Muscle of back (tissue), 11 donors: Measurements from ENCODE around the gene NOTCH1. TPM values are rescaled to one million over a fixed set of nuclear protein-coding genes. Genes with fewer than 3 reads are reported as not detected.

Source experiments
- DNase-seq, 3 donors: peaks; one replicate each; pipeline versions ENCODE4 v3.0.0 to v3.0.0-alpha.2; 2013
- polyA plus RNA-seq, 10 donors: library from polyadenylated mRNA; unstranded; fragments of 120-200 nt; gene quantifications; one replicate each; pipeline ENCODE4 v1.2.1, GENCODE V29; 2013; ENCODE audit not compliant: insufficient read length in 10 of 10

The NOTCH1 gene
- polyA plus RNA-seq, 10 donors = 16.5 to 34.7 (median 21.4) TPM

DNA sequence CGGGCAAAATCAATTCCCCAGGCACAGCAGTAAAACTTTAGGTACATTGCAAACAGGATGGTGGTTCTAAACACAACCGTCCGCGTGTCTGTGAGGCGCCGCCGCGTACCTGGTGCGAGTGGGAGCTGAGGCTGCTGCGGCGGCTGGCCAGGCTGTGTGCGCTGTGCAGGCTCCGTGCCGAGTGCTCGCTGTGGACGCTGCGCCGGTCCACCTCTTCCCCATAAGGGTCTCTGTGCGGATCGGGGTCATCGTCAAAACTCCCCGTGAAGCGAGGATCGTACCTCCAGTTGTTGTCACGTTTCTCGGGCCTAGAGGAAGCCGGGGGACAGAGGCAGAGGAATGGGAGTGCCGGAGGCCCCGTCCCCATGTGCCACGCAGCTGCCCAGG lies 79.7 kb downstream of the NOTCH1 start:
- no peak for DNase-seq

DNA sequence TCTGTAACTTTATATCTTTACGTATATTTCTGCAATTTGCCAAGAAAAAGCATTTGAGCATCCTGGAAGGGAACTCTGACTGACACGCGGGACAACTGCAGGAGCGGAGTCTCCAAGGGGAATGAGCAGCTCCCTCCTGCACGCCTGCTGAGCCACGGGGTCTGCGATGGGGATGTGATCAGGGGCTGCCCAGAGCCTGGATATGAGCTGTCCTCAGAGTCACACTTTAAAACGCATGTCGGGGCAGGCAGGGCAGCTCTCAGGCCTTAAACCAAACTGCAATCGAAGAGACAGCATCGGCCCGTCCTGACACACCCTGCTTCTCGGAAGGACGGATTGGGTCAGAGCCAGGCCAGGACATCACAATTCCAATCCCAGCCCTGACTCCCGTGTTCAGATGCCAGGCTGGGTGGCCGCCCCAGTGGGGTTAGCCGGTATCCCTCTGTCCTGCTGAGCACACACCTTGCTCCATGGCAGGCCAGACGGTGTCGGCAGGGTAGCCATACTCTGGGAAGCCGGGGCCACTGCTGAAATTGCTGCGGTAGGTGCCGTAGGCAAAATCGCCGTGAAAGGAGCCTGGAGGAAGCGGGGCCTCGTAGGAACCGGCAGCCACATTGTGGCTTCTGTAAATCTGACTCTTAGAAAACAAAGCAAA lies 80.2 kb downstream of the NOTCH1 start:
- no peak for DNase-seq

DNA sequence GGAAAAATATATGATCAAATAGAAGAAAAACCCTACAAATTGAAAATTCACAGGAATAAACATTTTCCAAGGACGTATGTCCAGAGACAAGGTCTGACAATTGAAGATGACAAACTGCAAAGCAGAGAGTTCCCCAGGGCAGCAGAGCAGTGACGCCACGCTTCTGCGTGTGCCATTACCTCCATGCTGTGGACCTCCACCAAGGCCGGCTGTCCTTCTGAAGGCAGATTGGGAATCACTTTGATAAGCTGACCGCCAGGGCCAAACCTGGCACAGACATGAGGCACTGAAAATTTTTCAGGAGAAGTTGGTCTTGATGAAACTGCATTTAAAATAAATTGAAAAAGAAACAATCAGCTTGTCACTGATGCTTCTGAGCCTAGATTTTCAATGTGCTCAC lies 81.6 kb downstream of the NOTCH1 start:
- no peak for DNase-seq

DNA sequence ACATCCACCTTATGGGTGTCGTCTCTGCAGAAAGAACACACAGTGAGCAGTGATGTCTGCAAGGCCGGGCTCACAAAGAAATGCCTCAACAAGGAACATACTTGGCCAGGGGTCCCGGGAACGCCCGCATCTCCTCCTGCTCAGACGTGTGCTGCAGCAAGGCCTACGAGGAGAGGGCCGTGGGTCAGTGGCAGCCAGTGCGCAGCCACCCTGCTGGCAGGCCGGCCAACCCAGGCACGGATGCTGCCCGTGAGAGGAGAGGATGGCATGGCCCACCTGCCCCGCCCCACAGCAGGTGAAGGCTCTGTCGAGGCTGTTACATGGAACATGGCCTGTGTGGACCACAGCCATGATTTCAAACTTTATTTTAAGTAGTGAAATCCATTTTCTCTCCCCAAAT lies 82.3 kb downstream of the NOTCH1 start:
- DNase-seq = no peak

DNA sequence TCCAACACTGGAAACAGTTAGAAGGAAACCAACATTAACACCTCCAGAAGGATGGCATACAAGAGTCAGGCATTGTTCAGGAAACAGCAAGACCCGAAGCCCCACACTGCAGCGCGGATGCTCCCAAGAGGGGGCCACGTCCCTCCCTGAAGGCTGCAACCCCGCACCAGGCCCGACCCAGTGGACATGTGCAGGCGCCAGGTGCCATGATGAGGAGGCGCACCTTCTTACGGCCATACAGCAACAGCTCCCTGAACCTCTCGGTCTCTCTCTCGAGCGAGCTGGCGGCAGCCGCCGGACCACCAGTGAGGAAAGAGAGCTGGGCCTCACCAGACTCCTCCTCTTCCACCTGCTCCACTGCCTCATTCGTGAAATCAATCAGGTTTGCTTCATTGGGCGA lies 83.2 kb downstream of the NOTCH1 start:
- no peak for DNase-seq

DNA sequence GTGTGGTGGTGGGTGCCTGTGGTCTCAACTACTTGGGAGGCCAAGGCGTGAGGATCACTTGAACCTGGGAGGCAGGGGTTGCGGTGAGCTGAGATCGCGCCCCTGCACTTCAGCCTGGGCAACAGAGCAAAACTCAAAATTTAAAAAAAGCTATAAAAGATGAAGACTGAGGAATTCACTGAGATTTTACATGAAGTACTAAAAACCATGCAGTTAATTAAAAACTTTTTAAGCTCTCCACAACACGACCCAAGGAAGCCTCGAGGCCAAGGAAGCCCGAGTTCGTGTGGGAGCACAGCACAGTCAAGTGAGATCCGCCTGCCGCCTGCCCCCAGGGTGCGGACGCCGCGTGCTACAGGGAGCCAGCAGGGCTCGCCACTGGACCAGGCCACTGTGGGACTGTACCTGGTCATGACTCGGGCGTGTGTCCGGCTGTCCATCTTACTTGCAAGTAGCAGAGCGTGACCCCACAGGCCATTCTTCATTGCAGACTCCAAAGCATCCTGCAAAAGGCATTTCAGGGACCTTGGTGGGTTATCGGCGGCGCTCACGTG lies 85.0 kb downstream of the NOTCH1 start:
- DNase-seq = no peak

DNA sequence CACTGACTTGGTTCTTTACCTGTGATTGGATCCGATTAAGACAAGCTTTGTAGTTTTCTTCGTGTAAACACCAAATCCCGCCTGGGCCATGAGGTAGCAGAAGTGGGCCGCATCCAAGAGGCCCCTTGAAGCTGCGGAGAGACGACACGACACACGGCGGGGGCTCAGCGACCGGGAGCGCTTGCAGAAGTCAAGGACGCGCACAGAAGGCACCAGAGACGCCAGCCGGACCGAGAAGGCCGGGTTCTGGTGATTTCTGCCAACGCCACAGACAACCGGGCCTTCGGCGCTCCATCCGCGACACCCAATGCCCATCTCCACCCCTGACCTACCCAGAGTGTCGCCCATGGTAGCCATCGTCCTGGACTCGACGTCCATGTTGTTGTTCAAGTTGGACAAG lies 86.4 kb downstream of the NOTCH1 start:
- no peak for DNase-seq

DNA sequence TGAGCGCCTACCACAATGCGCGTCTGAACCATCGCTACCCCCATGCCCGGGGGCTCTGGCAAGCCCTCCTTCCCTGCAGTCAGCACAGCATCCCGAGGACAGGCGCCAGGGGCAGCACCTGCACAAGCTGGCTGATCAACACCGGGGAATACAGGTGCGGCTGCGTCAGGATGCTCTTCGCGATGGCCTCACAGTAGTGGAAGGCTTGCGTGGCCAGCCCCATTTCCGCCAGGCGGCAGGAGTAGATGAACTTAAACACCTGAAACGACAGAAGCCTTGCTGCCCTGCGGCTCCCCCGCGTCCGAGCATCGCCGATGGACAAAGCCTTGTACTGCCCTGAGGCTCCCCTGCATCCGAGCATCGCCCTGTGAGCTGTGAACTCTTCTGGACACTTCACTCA lies 88.5 kb downstream of the NOTCH1 start:
- DNase-seq = no peak

DNA sequence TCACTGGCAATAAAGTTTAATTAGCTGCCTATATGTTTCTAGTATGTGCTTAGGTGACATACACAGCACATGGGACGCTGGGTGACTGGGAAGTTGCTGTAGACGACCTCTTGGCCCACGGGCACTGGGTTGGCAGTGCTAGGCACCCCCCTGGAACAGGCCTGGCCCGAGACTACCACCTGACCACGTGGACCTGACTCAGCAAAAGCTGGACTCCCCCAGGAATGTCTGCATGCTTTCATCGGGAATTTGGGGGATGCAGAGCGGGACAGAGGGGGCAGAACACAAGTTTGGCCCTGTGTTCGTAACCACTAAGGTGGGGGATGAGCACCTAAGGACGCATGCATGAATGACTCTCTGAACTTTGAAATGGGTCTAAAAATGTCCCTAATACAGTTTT lies 89.6 kb downstream of the NOTCH1 start:
- no peak for DNase-seq

DNA sequence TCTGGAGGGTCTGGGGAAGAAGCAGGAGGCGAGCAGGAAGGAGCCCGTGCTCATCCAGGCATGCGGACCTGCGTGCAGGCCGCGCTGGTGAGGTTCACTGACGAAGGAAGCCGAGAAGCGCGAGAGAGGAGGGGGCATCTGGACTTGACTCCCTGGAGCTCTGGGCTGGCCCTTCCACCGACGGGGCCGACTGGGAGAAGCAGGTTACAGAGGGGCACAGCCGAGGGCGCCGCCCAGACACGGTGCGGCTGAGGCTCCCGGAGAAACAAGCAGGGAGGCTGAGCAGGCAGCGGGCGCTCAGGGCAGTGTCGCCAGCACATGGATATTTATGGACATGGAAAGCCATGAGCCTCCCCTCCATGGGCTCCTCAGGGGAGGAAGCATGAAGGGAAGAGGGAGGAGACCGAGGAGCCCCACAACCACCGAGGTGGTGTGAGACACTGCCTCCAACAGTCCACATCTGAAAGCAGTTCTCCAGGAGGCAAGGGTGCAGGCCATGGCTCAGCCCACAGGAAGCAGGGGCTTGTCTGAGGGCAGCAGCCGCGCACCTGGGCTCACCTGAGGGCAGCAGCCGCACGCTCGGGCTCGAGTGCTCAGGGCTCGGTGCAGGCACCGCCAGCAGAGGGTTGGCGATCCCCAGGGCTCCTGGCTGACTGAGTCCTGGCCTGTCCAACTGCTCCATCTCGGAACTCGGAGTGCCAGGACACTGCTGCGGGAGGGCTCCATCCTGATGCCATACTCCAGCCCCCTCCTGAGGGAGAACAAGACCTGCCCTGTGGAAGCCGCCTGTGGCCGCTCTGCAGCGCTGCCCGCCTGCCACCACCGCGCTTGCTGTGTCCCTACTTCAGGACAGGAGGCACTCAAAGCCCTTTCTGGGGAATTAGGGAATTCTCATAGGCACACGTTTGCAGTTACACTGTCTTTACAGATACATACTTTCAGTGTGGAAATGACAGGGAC lies 90.5 kb downstream of the NOTCH1 start:
- no peak for DNase-seq

DNA sequence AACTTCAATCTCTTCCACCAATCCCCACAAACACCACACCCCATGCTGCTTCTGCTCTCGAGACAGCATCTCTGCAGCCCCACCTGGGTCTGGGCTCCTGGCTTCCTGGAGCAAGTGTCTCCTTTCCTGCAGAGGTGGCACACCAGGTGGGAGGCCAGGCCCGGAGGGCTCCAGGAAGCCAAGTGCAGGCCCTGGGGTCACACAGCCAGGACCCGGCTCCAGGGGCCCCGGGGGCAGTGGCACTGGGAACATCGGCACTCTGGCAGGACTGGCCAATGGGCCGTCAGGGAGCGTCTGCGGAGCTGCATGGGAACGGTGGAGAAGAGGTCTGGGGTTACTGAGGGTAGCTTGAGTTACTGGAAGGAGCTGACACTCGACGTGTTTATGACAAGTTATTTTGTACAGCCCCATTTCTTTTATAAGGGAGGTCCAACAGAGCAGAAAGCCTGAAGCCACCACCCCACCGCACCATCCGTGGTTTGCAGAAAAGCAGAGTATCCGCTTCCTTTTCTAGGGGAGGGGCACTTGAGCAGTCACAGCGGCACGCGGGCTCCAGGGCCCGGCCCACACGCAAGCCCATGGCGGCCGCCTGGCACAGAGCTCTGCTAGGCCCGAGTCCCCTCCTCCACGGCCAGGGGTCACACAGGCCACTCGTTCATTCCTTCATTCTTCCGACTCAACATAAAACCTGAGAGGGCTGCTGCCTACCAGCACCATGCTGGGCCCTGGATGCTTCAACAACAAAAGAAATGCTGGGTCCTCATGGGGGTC lies 91.6 kb downstream of the NOTCH1 start:
- DNase-seq = no peak

DNA sequence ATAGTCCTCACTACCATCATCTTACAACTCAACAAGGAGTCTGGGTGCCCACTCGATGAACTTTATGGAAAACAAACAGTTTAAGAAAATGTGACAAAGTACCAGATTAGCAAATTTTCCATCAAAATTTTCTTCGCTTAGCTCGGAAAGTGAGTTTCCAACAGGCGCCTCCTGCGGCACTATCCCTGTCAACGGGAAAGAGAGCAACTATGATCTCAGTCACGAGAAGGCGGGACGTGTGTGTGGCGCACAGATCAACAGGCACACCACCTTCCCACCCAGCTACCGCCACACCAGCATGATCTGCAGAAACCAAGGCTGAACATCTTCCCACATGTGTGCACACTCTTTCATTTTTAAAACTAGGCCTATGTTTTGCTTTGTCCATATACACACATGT lies 92.5 kb downstream of the NOTCH1 start:
- no peak for DNase-seq

DNA sequence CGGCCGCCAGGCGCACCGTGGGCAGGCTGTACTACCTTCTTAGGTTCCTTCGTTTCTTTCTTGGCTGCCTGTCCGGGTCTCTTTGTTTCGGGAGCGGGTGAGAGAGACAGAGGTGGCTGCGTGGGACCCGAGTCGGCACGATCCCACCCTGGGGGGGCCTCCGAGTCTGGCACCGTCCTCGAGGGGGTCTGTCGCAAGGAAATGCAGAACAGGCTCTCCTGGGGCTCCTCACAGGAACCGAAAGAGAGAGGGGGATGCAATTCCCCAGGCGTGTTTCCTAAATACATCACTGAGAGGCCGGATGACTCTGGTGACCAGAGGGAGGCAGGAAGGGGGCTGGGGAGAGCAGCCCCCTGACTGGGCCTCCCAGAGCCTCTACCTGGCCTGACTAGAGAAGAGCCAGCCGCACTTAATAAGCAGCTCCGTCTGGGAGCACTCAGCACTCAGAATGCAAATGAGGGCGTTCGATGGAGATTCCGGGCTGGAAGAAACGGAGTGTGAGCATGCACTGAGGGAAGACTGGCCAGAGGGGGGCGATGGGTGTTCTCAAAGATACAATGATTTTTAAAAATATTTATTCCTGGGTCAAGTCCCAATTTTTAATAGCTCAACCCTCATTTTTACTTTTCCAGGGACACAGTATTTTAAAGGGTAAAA lies 94.5 kb downstream of the NOTCH1 start:
- DNase-seq = no peak

DNA sequence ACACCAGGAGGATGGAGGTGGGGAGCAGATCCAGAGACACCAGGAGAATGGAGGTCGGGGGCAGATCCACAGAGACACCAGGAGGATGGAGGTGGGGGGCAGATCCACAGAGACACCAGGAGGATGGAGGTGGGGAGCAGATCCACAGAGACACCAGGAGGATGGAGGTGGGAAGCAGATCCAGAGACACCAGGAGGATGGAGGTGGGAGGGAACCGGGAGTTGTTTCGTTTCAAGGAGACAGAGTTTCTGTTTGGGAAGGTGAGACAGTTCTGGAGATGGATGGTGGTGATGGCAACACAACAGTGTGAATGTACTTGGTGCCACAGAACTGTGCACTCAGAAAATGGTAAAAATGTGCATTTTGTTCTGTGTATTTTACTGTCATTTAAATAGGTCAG lies 97.2 kb downstream of the NOTCH1 start:
- DNase-seq = no peak

DNA sequence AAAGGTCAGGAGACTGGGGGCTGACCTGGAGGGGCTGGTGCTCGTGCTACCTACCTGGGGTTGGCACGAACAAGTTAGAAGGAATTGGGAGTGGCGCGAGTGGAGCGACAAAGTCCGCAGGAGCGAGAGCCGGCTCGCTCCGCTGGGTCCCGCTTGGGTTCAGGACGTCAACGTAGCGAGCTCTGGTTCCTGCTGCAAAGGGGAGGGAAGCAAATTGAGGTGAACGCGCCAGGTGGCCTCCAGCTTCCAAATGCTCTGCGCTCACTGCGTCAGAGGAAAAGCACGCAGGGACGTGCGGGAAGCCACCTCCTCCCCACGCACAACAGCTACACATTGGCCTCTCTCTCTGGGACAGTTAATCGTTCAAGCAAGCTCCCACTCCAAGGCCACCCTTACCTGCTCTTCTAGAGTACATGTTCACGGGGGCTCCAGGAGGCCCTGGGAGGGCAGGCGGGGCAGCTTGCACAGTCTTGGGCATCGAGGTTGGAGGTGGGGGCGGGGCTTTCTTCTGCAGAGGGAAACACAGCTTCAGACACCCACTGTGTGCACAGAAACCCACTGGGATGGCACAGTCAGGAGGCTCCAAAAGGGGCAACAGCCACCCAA lies 98.6 kb downstream of the NOTCH1 start:
- no peak for DNase-seq

DNA sequence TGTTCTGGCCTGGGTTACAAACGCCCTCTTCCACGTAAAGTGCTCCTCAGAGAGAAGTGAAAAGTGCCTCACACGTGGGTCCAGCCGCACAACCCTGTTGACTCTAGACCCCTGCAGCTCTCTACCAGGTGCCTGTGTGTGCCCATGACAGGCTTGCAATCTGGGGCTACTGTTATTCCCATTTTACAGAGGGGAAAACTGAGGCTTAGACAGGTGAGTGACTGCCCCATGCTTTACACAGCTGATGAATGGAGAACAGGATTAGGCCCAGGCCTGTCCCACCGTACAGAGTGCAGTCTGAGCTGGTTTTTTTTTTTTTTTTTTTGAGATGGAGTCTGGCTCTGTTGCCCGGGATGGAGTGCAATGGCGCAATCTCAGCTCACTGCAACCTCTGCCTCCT lies 100.0 kb downstream of the NOTCH1 start:
- DNase-seq = no peak

Other genes starting within 250 kb of the NOTCH1 start
- gene CCDC187, start 242.0 kb downstream of the NOTCH1 start, polyA plus RNA-seq = under 1 TPM in 9 of 10 donors, not detected in 1; 0.03 to 0.17 (median 0.06) TPM
- 10 to 100 TPM; 15.9 to 30.8 (median 21.0) TPM for gene GPSM1, start 218.5 kb downstream of the NOTCH1 start, polyA plus RNA-seq
- gene DNLZ, start 182.3 kb downstream of the NOTCH1 start, polyA plus RNA-seq = 10 to 100 TPM in 5 of 10 donors, 1 to 10 TPM in 5; 5.0 to 16.2 (median 10.2) TPM
- 1 to 10 TPM in 8 of 10 donors, under 1 TPM in 2; 0.52 to 2.0 (median 1.3) TPM for gene CARD9, start 172.4 kb downstream of the NOTCH1 start, polyA plus RNA-seq
- gene SNAPC4, start 145.9 kb downstream of the NOTCH1 start, polyA plus RNA-seq = 1 to 10 TPM; 4.6 to 6.4 (median 5.2) TPM
- gene ENTR1, start 135.4 kb downstream of the NOTCH1 start, polyA plus RNA-seq = 10 to 100 TPM; 22.4 to 35.6 (median 30.1) TPM
- 10 to 100 TPM; 32.4 to 44.0 (median 37.8) TPM for gene PMPCA, start 135.4 kb downstream of the NOTCH1 start, polyA plus RNA-seq
- 10 to 100 TPM in 6 of 10 donors, 1 to 10 TPM in 4; 7.4 to 12.8 (median 10.4) TPM for gene INPP5E, start 106.2 kb downstream of the NOTCH1 start, polyA plus RNA-seq
- gene SEC16A, start 63.0 kb downstream of the NOTCH1 start, polyA plus RNA-seq = 10 to 100 TPM; 31.4 to 50.7 (median 37.5) TPM
- gene EGFL7, start 116.9 kb upstream of the NOTCH1 start, polyA plus RNA-seq = 10 to 100 TPM; 45.3 to 73.9 (median 55.6) TPM
- gene AGPAT2, start 141.4 kb upstream of the NOTCH1 start, polyA plus RNA-seq = 10 to 100 TPM in 7 of 10 donors, 1 to 10 TPM in 3; 7.2 to 15.7 (median 11.3) TPM
- gene DIPK1B, start 166.5 kb upstream of the NOTCH1 start, polyA plus RNA-seq = 10 to 100 TPM; 12.0 to 23.5 (median 15.4) TPM
- gene LCN10, start 196.9 kb upstream of the NOTCH1 start, polyA plus RNA-seq = 10 to 100 TPM in 3 of 10 donors, 1 to 10 TPM in 7; 2.4 to 17.8 (median 8.8) TPM
- gene LCN6, start 202.5 kb upstream of the NOTCH1 start, polyA plus RNA-seq = under 1 TPM in 1 of 10 donors, not detected in 9; 0.33 TPM
- 10 to 100 TPM in 2 of 10 donors, 1 to 10 TPM in 8; 1.1 to 10.8 (median 7.8) TPM for gene LCN8, start 212.2 kb upstream of the NOTCH1 start, polyA plus RNA-seq
- gene LCN15, start 218.5 kb upstream of the NOTCH1 start, polyA plus RNA-seq = under 1 TPM; 0.22 to 0.95 (median 0.52) TPM
- gene TMEM141, start 245.3 kb upstream of the NOTCH1 start, polyA plus RNA-seq = 10 to 100 TPM; 24.8 to 43.7 (median 34.1) TPM